Activated CD8-positive, alpha-beta memory T cell treated with anti-CD3 and anti-CD28 coated beads, Interleukin-2, amount 50 U/mL, for 1 hour (primary cell): Measurements from ENCODE around the gene ATXN1.
"Not testable (repeated sequence)": the region's sequence is repeated elsewhere in the genome, so short reads cannot be mapped to it uniquely, and the experiment has no call there.

Source experiments
- DNase-seq: peaks from one replicate; pipeline ENCODE4 v3.0.0-alpha.2; 2020; ENCODE audit errors: extremely low read depth

The ATXN1 gene

DNA sequence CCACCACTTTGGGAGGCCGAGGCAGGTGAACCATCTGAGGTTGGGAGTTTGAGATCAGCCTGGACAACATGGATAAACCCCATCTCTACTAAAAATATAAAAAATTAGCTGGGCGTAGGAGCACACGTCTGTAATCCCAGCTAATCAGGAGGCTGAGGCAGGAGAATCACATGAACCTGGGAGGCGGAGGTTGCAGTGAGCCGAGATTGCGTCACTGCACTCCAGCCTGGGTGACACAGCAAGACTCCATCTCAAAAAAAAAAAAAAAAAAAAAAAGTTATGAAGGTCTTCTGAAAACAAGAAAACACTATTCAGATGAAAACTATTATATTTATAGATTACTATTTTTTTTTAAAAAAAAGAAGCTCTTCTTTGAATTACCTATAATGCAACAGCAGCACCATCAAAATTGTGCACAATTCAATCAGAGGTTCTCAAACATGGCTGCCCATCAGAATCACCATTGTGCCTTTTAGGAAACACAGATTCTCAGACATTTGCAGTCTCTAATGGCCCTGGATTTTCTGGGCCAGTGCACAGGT is 370.3 kb downstream of the ATXN1 start:
- DNase-seq, result not testable (repeated sequence)

DNA sequence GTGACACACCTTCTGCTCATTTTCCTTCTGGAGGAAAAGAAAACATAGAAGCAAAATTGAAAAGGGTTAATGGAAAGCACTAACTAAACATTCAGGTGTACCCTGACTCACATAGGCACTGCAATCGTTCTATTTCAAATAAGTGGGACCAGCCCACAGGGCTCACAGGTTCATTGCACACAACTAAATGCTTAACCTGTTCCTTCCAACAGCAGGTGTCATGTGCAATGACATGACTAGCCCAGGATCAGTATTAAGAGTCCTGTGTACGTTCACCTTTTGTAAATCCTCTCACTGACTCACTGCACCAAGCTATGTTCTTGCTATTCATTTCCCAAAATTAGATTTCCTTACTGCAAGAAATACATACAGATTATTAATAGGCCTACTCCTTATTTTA is 371.6 kb downstream of the ATXN1 start:
- DNase-seq, result no peak

DNA sequence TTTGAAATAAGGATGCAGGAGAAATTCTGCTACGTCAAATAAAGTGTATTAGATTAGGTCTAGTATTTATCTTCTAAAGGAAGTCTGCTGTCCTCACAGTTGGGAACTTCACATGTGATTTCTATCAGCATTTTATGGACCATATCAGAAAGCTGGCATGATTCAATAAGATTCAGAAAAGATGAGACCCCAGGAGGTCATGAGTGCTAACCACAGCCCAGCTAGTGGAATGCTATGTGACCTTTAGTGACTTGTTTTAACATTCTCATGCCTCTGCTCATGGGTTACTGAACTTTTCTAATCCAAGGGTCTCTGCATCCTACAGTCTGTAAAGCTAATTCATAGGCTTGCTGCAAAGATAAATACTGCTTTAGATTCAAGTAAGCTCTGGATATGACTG is 372.8 kb downstream of the ATXN1 start:
- no peak for DNase-seq

DNA sequence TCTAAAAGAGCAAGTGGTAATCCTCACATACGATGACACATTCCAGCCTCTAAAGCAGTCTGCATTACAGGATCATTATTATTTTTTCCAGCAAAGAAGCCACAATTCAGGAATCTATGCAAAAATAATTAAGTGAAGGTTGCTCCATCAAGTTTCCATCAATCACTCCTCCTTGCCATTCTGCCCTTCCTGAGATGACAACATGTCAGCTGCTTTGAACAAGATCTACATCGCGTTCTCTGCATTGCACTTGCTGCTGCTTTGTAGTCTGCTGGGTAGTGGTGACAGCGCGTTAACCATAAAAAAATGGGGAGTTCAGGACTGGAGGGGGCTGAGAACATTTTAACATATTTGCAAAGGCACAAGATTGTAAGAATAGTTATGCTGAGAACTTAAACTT is 375.2 kb downstream of the ATXN1 start:
- no peak for DNase-seq

DNA sequence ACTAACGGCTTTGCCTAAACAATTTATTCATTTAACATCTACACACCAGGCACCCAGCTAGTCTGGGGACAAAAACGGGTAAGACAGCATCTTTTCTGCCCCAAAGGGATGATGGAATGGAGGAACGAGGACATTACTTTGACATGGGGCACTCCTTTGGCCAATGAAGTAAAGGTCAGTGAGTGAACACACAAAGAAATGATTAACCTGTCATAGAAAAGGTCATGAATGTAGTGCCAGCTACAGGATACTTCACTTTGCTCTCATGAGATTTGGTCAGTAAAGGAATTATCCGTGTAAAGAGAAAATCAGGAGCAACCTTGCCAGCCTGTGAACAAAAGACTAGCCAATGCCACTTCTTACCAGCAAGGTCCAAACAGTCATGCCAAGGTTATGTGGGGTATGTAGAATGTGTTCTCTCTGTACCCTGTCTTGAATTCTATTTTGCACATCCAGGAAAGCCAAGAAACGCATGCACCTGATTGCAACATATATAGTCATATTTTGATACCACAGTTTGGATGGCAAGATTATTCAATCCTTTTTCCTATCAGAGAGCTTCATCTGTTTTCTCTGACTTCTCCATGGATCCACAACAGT is 377.6 kb downstream of the ATXN1 start:
- no peak for DNase-seq

DNA sequence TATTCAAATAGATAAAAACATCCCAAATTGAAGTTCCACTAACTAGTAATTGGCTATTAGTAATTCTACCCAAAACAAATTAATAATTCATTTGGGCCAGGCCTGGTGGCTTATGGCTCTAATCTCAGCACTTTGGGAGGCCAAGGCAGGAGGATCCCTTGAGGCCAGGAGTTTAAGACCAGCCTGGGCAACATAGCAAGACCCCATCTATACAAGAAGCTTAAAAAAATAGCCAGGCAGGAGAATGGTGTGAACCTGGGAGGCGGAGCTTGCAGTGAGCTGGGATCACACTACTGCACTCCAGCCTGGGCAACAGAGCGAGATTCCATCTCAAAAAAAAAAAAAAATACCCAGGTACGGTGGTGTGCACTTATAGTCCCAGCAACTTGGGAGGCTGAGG is 379.3 kb downstream of the ATXN1 start:
- DNase-seq, result not testable (repeated sequence)

DNA sequence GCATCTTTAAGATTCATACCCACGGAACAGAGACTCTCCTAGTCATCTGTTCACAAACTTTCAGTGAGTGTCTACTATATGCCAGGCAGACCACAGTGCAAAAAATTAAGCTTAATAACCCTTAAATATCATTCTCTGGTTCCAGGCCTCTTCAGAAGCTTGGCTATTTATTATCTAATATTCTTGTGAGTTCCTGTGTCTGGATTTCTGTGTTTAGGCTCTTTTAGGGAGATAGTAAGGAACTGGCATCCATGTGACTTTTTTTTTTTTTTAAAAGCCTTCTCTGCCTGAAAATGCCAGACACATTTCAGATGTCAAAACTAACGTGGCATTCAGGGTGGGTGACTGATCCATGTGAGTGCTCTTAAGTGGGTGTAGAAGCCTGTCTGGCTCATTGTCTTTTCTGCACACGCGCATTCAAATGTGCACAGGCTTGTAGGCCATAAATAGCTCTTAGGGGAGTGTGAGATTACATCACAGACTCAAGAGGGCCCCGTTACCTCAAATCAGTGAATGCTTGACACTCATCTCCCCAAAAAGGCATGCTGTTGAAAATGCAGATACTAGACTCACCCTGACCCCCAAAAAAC is 380.9 kb downstream of the ATXN1 start:
- DNase-seq, result no peak

DNA sequence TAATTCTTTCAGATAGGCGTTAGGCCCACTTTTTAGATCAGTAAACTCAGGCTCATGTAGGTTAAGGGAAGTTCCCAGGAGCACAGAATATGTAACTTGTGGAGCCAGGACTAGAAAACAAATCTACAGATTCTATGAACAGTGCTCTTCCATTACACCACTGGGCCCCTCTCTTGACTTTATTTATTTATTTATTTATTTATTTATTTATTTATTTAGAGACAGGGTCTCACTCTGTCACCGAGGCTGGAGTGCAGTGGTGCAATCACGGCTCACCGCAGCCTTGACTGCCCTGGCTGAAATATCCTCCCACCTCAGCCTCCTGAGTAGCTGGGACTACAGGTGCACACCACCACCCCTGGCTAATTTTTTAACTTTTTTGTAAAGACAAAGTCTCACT is 382.9 kb downstream of the ATXN1 start:
- not testable (repeated sequence) for DNase-seq

DNA sequence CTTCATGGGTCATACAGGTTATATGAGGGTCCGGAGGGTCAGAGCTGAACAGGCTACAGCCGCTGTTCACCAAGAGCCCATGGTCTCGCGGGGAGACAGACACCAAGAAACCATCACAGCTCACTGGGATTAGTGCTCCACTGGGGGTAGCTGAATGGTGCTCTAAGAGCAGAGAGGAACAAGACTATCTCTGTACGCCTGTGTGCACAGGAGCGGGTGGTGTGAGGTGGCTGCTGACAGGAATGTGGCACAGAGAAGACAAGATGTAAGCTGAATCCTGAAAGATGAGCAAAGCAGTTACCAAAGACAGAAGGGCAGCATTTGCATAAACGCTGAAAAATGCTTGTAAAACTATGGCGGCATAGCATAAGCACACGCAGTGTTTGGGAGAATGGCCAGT is 383.8 kb downstream of the ATXN1 start:
- no peak for DNase-seq

DNA sequence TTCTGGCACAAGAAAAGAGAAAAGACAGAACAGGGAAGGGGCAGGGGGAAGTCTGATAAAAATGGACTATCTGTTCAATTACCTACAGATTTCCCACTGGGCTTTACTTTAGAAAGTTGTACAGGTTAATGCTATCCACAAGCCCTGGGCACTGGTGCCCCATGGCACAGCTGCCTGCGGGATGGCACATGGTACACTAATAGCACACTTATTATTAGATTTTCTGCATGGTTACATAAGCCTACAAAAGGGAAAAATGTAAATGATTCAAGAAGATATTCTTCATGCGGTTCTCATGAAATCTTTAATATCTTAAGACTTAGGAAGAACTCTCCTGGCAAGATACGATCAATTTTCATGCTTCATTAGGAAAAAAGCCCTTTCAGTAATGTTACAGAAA is 385.4 kb downstream of the ATXN1 start:
- no peak for DNase-seq

DNA sequence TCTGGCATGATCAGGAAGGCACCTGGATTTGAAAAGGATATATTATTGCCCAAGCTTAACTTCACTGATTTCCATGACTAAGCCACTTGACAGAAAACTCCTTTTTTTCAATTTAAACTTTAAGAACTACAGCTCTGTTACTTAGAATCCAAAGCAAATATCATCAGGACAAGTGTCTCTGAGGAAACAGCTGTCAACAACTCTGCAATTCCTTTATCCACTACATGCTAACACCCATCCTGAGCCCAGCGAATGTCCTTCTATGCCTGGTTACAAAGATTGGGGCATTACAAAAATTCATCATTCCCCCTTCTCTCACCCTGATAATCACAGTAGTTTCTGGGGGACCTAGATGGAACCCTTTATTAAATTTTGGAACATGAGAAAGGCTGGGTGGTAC is 386.1 kb downstream of the ATXN1 start:
- DNase-seq, result no peak

DNA sequence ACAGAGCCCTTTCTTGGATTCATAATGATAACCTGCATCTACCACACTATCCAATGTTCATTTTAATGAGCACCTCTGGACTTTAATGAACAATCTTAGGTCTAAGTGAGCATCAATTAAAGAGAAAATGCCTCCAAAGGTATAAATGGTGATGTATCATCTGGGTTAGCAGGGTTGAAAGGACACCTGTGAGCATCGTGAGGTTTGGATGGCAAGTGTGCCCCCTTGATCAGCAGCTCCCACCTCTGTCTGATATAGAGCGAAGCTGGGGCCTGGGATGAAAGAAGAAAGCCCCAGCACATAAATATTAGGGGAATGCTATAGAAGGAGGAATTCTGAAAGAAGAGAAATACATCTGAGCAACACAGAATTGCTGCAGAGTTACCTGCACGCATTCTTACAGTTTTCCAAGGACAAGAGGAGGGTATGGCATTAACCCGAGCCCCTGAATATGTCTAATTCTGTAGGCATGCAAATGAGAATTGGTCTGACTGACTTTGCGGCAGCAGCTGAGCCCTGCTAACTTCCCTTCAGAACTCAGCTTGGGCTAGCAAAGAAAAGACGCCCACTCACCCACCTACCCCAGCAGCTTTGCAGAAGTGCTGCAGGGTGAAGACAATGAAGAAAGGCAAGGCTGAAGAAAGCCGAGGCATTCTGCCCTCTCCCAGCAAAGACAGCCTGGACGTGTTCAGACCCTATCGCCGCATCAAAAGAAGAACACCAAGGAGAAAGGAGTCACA is 386.6 kb downstream of the ATXN1 start:
- no peak for DNase-seq

DNA sequence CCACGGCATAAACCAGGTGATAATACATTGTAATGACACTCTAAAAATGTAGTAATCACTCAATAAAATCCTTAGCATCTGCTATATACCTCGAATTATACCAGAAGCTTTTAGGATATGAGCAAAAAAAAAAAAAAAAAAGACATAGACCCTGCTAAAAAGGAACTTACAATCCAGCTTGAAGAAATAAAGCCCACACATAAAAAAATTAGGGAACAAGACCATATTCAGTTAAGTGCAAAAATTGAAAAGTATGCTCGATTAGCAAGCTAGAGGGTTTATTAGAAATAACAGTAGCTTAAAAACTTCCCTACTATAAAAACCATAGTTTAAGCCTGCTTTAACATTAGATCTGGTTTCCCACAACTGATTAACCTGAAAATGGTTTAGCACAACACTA is 387.2 kb downstream of the ATXN1 start:
- DNase-seq, result no peak

DNA sequence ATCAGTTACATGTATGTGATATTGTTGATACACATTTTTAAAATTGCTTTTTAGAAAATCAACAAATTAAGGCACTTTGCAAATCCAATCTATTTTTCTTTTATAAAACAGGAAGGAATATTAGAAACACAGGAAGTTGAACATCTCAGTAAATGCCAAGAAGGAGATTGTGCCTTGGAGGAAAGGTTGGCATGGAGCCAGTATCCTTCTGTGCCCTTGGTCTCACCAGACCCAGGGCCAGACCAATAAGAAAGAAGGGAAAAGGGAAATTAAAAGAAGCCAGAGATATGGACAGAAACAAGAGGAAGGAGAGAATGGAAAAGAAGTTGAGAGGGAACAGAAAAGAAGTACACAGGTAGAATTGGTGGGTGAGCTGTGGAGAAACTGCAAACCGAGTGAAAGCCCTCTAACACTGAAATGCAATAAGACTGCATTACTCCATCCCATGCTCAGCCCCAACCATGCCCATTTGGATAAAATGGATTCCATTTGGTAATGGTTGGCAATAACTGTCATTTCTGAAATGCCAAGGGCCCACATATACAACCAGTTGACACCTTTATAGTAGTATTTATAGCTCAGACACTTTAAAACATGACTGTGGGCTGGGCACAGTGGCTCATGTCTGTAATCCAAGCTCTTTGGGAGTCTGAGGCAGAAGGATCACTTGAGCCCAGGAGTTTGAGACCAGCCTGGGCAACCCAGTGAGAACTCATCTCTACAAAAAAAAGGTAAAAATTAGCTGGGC is 389.1 kb downstream of the ATXN1 start:
- DNase-seq, result no peak

DNA sequence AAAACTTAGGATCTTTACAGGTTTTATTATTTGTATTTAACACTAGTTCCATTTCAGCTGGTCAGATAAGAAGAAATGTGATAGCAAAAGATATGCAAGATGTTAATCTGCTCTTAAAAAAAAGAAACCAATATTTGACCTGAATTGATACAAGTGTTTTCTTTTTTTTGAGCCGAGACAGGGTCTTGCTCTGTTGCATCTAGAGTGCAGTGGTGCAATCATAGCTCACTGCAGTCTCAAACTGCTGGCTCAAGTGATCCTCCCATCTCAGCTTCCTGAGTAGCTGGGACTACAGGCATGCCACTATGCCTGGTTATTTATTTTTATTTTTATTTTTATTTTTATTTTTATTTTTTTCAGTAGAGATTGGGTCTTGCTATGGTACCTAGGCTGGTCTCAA is 389.9 kb downstream of the ATXN1 start:
- no peak for DNase-seq

DNA sequence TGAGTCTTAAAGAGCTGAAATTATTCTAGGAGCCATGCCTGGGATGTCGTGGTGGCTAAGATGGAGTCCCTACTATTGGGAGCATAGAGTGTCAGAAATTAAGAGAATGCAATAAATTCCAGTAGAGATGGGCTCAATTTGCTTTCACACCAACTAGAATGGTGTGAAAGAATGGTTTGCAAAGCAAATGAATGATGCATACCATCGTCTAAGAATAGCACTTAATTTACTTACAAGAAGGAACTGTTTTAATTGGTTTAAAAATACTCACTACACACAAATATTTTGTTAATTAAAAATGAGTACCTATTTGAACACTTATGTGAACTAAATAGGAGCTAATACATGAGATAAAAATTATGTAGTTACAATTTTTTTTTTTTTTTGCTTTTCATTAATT is 390.3 kb downstream of the ATXN1 start:
- no peak for DNase-seq

DNA sequence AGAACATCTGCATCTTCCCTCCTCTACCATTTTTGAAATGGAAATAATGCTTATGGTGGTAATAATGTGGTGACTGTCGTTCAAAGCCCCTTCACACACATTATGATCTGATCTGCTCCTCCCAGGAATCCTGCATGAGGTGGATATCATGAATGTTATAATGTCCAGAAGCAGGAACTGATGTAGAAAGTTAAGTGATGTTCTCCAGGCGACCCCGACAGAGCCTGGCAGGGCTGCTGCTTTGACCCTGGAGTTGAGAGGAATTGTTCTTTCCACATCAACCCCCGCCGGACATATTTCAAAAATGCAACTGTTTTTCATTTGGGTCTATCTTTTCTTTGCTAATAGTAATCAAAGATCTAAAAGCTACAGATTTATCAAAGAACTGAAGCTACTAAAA is 391.3 kb downstream of the ATXN1 start:
- DNase-seq, result no peak

DNA sequence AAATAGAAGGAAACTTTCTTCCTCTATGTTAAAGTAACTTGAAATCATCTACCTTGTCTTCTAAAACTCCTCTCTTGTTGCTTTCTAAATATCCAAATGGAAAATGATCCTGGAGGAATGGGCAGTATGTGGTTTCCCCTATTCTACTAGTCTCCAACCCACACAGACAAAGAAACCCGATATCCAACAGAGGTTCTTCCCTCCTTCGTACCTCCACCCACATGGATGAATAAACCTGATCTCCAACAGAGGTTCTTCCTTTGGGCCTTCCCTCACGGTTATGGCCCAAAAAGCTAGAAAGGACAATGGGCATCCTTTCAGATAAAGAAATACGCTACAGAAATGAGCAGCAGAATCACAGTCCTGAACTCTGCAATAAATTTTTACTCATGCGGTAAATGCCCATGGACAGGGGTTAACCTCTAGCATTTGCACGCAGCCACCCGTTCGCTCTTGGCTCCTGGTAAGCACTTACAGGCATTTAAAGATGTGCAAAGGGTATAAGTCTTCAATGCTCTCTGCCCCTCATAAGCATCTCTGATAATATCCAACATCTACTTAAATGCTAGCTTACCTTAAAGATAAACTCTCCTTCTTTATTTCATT is 392.0 kb downstream of the ATXN1 start:
- no peak for DNase-seq

DNA sequence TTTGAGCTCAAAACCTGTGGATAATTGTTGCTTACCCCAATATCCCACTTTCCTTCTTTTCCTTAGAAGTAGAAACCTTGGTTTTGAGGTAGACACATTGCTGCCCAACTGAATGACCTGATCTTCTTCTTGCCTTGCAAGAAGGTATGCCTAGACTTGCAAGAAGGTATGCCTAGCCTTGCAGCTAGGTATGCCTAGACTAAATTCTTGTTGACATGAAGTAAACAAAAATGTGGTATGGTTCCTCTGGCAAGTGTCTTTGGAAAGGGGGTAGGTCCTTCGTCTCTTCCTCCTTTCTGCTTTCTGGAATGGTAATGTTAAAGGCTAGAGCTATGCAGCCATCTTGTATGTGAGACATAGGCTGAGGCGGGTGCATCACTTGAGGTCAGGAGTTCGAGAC is 393.7 kb downstream of the ATXN1 start:
- DNase-seq, result no peak

DNA sequence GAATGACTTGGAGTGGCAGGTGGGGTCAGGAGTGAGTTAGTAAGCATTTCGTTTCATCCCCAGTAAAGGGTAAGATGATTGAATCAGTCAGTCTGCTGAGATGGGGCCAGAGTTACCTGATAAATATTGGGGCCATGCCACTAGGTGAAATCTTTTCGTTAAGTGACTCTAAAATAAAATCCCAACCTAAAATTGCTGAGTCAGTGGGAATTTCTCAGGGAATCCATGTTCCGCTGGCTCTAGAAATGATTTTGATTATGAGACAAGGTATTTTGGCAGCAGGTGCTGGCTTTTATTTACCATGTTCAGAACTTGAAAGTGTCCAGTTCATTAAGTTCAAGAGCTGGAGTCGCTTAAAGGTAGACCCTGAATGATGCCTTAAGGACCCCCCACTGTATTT is 397.5 kb downstream of the ATXN1 start:
- DNase-seq, result no peak

DNA sequence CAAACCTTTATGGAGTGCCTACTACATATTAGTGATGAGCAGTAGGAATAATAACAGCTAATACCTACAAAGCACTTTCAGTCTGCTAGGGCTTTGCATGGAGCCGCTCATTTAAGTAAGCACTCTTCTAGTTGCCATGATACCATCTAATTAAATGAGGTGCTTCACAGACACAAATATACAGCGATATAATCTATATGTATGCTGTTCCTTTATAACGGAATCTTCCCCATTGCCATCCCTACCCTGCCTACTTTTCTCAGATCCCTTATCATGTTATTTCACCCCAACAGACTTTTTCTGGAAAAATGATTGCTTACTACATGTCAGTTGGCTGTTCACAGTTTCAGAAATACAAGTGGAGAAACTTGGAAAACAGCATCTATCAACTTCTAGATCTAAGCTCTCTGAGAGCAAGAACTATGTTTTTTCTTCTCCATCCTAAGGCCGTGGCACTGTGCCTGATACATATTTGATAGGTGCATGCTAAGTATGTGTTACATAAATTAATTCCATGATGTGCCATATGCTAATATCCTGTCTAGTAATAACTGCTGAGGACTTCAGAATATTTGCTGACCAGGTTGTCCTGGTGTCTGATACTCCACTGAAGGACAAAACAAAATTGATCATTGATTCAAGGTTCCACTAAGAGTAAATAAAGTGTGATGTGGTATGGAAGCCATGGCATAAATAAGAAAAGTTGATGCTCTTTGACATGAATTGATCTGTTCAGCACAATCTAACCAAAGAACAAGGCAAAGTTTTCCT is 398.3 kb downstream of the ATXN1 start:
- no peak for DNase-seq
